HT-29 (cell line): ENCODE measurements around the gene EXOC6B. TPM values are rescaled to one million over a fixed set of nuclear protein-coding genes. Genes with fewer than 3 reads are reported as not detected.

Source experiments
- DNase-seq: peaks from one replicate; pipeline ENCODE4 v3.0.0-alpha.2; 2015; ENCODE audit warnings: low spot score
- total RNA-seq: library from RNA; depleted of rRNA; stranded (reverse); fragments of >200 nt; shearing (Covaris generic); gene quantifications from 2 replicates; pipeline ENCODE4 v1.2.3, GENCODE V29; 2014

Gene EXOC6B
- total RNA-seq, 1 experiment from 2014 or later, result 6.3 TPM

DNA sequence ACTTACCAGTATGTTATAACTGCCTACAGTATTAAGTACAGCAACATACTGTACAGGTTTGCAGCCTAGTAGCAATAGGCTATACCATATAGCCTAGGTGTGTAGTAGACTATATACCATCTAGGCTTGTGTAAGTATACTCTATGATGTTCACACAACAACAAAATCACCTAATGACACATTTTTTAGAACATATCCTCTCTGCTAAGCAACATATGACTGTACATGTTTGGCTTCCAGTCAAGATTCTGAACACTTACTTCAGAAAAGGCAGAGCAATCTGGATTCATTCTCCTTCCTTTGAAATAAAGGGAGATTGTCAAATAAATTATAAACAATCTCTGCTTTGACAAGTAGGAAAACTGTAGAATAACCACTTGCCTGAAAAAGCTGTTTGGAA lies 81.8 kb downstream of the EXOC6B start:
- DNase-seq, result no peak

GRCh38 chr2:72743481-72743880 lies 82.4 kb downstream of the EXOC6B start:
- DNase-seq, result no peak

DNA sequence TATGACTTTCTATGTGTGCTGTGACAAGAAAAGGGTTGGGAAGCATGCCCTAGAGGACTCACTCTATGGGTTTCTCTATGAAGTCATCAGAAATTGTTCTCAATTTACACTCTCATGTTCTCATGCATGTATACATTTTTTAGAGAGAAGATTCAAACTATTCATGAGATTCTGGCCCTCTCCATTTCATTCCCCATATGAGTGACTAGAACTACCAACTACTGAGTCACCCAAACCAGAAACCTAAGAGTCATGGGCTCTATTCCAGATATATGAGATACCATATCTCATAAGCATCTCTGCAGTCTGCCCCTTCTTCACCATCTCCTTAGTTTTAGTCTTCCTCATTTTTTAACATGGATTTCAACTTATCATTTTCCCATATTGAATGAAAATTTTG lies 87.7 kb downstream of the EXOC6B start:
- no peak for DNase-seq

DNA sequence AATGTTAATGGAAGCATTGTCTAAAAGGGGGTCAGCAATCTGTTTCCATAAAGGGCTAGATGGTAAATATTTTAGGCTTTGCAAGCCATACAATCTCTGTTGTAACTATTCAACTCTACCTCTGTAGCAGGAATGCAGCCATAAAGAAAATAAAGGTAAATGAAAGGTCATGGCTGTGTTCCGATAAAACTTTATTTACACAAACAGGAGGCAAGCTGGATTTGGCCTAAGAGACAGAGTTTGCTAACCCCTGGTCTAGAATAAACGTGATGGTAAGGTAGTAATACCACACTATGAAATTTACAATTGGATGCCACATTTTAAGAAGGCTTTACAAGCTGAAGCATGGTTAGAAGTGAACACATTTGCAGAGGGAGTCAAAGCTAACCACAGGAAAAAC lies 91.4 kb downstream of the EXOC6B start:
- no peak for DNase-seq

DNA sequence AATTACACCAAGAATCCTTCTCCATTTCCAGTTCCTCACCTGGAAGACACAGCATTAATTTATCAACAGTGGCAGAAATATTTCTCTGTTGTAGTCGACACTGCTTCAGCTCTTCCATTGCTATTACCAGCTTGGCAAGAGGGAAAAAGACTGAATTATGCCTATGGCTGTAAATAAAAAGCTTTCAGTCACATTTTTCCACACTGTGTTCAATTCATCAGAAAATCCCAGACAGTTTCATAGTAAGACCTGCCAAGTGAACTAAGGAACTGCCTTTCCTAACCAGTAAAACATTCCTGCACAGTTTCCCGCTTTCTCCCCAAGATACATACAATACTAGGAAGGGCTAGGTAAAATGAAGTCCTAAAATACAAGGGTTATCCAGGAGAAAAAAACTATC lies 94.7 kb downstream of the EXOC6B start:
- DNase-seq, result no peak

DNA sequence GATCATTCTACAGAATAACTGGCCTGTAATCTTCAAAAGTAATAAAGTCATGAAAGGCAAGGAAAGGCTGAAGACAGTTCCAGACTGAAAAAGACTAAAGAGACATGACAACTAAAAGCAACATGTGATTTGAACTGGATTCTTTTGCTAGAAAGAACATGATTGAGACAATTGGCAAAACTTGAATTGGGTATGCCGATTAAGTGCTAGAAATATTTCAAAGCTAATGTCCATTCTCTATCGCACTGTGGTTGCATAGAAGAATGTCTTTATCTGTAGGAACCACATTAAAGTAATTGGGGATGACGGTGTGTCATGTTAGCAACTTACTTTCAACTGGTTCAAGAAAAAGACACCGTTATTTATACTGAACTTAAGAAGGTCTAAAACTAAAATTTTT lies 98.5 kb downstream of the EXOC6B start:
- DNase-seq, result no peak

DNA sequence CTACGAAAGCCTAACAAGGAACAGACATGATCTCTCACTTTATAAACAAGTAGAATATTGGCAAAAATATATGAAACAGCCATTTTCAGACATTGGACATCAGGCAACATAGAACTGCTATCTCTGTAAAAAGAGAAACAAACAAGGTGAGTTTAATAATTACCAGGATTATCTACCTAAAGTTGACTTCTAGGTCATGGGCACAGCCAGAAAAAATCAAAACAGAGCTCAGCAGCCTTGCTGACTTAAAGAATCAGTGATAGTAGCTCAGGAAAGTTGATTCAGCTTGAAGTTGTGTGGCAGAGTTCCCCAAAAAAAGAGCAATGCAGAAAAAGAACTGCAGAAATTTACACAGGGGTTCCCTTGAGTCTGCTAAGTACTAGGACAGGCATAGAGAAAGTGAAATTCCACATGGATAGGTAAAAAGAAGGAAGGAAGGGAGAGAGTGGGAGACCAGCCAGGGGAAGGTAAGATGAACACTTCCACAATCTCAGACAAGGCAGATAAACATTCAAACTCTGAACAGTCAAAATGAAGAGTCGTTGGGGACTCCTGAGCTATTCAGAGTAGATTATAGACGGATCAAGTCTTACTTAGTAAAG lies 102.0 kb downstream of the EXOC6B start:
- no peak for DNase-seq

DNA sequence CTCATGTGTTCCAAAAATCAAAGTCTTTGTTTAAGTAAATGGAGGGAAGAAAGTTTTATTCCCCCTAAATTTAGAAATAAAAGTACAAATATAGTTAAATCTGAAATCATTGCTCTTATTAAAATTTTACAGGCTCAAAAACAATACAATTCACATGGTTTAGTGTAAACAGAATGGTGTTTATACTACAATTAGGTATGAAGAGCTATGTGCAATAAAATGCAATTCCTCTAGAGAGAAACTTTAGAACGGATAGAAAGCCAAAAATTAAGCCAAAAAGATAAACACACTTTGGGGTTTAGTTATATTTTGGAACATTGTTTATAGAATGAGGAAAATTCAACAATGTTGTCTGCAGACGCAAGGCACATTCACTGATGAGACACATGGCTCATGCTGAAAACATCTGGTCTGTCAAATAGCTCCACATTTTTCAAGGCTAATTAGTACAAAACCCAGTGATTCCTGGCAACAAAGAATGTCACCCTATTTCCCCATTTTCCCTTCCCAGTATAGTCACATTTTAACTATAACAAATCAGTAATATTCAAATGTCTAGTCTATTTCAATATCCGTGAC lies 103.3 kb downstream of the EXOC6B start:
- DNase-seq, result no peak

DNA sequence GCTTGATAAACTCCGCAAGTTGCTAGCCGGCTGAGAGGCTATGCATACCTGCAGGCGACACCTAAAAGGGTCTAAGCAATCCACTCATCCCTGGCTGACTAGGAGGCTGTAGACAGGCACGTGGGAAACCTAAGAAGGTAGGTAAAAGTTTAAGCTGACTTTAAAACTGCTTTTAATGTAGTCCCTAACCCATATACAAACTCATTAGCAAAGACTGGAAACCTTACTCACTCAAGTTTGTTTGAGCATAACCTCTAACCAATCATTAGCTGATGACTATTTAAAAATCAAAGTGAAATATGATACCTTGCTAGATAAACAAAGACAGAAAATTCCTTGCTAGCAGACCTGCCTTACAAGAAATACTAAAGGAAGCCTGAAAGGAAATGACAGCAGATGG lies 106.4 kb downstream of the EXOC6B start:
- DNase-seq, result peak; percentile 19

DNA sequence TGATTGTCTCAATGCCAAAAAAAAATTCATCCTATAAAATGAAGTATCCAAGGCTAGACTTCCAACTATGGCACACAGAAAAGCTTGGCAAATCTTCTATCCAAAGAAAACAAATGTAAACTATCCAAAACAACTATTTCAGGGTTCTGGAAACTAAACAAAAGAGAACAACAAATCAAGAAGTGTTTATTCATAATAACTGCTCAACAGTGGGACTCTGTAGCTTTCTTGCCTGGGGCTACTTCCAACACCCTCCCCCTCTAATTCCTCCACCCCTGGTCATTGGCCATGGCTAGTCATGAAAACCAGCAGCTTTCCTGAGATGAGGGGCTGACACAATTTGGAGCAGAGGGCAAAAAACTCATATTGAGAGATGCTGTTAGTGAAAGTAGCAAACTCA lies 107.0 kb downstream of the EXOC6B start:
- DNase-seq, result no peak

- DNase-seq, result no peak
Measured at GRCh38 chr2:72716601-72717000, 109.2 kb downstream of the EXOC6B start.

DNA sequence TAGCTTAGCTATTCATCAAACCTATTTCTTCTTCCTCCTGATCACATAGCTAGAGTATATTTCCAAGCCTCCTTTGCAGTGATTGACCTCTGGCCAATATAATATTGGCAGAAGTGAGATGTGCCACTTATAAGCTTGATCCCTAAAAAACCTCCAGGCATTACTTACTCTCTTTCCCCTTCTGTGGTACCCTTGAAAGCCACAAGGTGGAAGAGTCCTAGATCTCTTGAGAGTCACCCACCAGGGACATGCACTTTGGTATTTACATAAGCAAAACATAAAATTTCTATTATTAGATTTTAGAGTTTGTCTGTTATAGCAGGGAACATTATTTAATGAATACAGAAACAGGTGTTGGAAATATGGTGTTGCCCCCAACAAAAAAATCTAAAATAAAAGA lies 112.0 kb downstream of the EXOC6B start:
- no peak for DNase-seq

DNA sequence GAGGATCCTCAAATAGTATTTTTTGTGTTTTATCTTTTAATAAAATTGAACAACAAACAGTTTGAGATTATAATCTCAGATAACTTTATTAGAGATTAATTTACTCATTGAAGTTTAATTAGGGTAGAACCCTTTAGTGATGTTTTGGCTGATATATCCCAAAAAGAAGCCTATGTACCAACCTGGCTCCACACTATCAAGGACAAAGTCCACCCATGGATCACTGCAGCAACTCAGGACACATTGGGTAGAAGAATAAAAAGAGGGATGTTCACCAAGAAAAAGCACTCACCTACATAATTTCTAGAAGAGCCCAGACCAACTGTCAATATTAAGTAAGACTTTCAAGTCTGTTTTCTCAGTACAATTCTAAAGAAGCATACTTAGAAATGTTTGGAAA lies 112.9 kb downstream of the EXOC6B start:
- DNase-seq, result no peak

GRCh38 chr2:72712304-72712703 lies 113.5 kb downstream of the EXOC6B start:
- no peak for DNase-seq

DNA sequence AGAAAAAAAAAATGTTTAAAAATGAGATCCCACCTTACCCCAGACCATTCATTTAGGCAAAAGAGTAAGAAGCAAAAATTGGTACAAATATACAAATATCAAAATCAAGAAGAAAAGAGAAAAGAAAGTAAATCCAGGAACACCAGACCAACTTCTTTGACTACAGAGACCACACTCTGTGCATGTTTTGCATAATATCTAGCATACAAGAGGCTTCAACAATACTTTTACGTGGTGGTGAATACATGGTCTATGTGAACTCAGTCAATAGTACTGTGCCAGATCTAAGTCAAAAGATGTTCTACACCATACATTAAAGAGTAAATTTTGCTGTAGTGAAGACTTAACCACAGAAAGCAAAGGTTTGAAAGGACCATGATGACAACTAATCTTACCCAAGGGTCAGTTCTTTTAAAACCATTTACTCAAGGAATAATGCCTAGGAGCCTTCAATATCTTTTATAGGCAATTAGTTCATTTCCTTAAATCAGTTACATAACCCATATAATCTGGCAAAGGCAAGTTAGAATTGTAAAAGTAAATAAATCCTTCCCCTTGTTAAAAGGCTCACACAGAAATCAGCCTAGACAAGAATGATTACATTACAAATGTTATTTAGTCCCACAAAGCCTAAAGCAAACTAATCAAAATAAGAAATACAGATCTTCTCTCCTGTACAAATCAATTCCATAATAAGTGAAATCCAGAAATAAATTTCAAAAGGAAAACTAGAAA lies 115.2 kb downstream of the EXOC6B start:
- no peak for DNase-seq

- DNase-seq, result no peak
Measured at GRCh38 chr2:72708236-72708635, 117.6 kb downstream of the EXOC6B start.

DNA sequence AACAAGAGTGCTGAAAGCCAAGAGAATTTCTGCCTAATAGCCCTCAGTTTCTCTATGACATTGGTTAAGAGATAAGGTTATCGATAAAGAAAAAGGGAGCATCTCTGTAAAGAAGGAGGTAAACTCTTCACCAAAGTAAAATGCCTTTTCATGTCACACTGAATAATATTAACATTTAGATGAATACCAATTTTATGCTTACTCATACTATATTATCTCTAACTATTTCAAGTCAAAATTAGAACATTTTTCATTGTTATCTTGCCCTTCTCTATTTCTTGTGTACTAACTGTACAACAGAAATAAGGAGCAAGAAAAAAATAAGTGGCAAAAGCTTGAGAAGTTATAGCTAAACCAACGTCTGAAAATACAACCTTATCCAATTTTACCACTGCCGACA lies 127.5 kb downstream of the EXOC6B start:
- DNase-seq, result no peak

DNA sequence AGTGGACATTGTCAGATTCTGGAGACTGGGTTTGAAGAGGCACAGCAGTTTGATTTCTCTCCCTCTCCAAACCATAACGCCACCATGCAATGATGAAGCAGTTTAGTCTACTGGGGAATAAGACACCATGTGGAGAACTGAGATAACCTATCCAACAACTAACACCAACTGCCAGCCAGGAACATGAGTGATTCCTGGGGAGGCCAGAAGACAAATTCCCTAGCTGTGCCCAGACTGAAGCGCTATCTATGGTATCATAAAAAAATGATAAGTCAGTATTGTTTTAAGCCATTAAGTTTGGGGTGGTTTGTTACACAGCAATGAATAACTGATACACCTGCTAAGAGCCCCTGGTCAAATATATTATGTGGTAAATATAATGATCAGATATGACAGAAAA lies 129.3 kb downstream of the EXOC6B start:
- DNase-seq, result no peak

GRCh38 chr2:72695676-72696075 lies 130.2 kb downstream of the EXOC6B start:
- DNase-seq, result no peak

- DNase-seq, result peak; percentile 38
Measured at GRCh38 chr2:72694715-72695496, 130.9 kb downstream of the EXOC6B start.

- DNase-seq, result no peak
Measured at GRCh38 chr2:72689579-72690195, 136.1 kb downstream of the EXOC6B start.

GRCh38 chr2:72685638-72686213 lies 140.1 kb downstream of the EXOC6B start:
- no peak for DNase-seq
